ENCODE results near the gene SUMF2. TPM values are rescaled to one million over a fixed set of nuclear protein-coding genes. Genes with fewer than 3 reads are reported as not detected.

SUMF2 gene
- total and polyA plus RNA-seq, 2 of the 4 experiments (the other 2 are of a cell fraction): 86.2 to 97.3 TPM

DNA sequence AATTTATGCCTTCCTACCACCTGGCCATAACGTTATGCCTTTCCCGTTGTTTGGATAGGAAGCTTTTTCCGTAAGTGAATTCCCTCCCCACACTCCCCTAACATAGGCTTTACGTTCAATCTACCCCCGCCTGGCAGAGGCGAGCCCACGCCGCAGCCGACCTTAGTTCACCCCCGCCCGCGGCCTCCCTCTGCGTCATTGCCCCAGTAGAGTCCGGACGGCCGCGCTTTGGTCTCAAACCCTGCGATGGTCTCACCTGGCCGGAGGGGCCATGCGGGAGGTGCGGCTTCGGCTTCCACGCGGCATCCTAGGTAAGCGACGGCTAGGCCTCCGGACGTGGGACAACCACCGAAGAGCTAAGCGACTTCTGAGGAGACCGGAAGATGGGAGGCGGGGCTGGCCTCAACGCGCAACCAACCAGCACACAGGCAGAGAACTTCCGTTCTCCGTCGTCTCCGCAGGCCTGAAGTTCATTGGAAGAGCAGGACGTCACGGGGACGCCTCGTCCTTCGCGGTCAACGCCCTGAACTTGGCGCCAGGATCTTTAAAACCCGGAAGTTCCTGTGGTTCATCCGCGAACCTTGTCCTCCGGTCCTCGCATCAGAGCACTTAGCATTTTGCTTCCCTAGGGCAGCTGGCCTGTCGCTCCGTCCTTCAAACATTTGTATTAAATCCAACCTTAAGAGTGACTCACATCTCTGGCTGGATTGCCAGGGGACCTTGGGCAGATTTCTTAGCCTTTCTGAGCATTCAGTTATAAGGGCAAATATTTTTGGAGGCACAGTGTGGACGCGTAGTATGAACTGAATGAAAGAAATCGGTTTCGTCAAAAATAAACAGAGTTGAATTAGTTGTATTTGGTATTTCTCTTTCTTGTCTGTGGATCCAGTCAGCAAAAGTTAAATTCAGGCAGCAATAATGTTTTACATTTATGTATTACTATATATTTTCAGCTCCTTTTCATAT, 42.3 kb downstream of the SUMF2 start, which contains the start of gene CHCHD2:
CHCHD2 (minus strand) TSS at position 369 of the 966 bp plus-strand sequence; CDS start at position 306, 63 bp downstream.
- Histone ChIP-seq H3K4ac (ENCODE audit: low read depth, low read length) (peak within 1 kb of the TSS; percentile 76), H3K56ac (ENCODE audit: extremely low read depth, insufficient read depth, low read length) (peak within 1 kb of the TSS; percentile 81), H2BK20ac (ENCODE audit: low read depth, low read length) (no peak within 1 kb of the TSS), H3K4me3 (ENCODE audit: insufficient read depth, low read depth, low read length) (peak within 1 kb of the TSS; percentile 70), H3K4me1 (ENCODE audit: control insufficient read depth, insufficient read depth, low read length) (no peaks in the 10 kb centered on the region), H3K79me1 (ENCODE audit: low read depth in 1 of 2, low read length in 2 of 2) (peaks cover 0 to 23% of the 10 kb centered on the region in 2 experiments; a peak in 2 of 4 replicates), H3K27me3 (ENCODE audit: control insufficient read depth, insufficient read depth, low read length) (no peaks in the 10 kb centered on the region), H3K18ac (ENCODE audit: low read depth, low read length) (no peak within 1 kb of the TSS), H3K9me1 (ENCODE audit: insufficient read depth, low read length) (no peaks in the 10 kb centered on the region), H3K23ac (ENCODE audit: low read depth, low read length) (peak within 1 kb of the TSS; percentile 26; the same call in 1 of the 2 replicates), H3K36me3 (ENCODE audit: control insufficient read depth, insufficient read depth, low read length) (peaks cover 12% of the 10 kb centered on the region), H3K27ac (ENCODE audit: insufficient read depth, low read length) (peak within 1 kb of the TSS; percentile 76), H2AK9ac (replicated peaks; ENCODE audit: low read depth, low read length, poor library complexity) (peak within 1 kb of the TSS; percentile 93), H4K91ac (ENCODE audit: insufficient read depth, low read depth, low read length) (0 out of 2 replicates have a peak within 1 kb of the TSS, but pooled peaks have one; percentile 37), H2AFZ (replicated peaks; ENCODE audit: low read length, poor library complexity) (peak within 1 kb of the TSS; percentile 90), H4K8ac (ENCODE audit: low read depth in 2 of 2, low read length in 2 of 2) (peak within 1 kb of the TSS; percentile 95 to 96), H2BK5ac (ENCODE audit: low read depth, low read length, poor library complexity, severe bottlenecking) (peak within 1 kb of the TSS; percentile 60), H2AK5ac (ENCODE audit: low read depth, low read length) (peak within 1 kb of the TSS; percentile 20; the same call in 1 of the 2 replicates), H2BK15ac (ENCODE audit: low read depth, low read length) (no peak within 1 kb of the TSS), H4K20me1 (ENCODE audit: insufficient read depth, low read length) (peaks cover 17% of the 10 kb centered on the region), H3K14ac (replicated peaks; ENCODE audit: low read depth, low read length) (peak within 1 kb of the TSS; percentile 61), H4K5ac (ENCODE audit: low read depth, low read length) (peak within 1 kb of the TSS; percentile 95), H2BK120ac (ENCODE audit: low read depth, low read length) (no peak within 1 kb of the TSS), H3K9me3 (ENCODE audit: control insufficient read depth, insufficient read depth, low read length) (no peaks in the 10 kb centered on the region), H3K9ac (ENCODE audit: low read depth, low read length) (peak within 1 kb of the TSS; percentile 84), H3K4me2 (ENCODE audit: low read depth, low read length) (peak within 1 kb of the TSS; percentile 93)
- ChIA-PET CTCF (interaction anchor here (1.0 kb wide), 2 partner anchors 13 to 27 kb away, joined by 3 read pairs; partner anchors contain the start of gene PHKG1), POLR2A (ENCODE audit: unreplicated experiment) (interaction anchor here (0.6 kb wide), 1 partner anchor 42 kb away, joined by 10 read pairs; no protein-coding TSS in a partner anchor)
- 0% methylated on average over 21 of the region's 57 CpGs; no CpG with 5 or more reads in 1 of the 2 experiments for WGBS, 2 experiments (ENCODE audit: extremely low coverage in 2 of 2, insufficient read length in 1 of 2)
- TF ChIP-seq, protein P1, sequence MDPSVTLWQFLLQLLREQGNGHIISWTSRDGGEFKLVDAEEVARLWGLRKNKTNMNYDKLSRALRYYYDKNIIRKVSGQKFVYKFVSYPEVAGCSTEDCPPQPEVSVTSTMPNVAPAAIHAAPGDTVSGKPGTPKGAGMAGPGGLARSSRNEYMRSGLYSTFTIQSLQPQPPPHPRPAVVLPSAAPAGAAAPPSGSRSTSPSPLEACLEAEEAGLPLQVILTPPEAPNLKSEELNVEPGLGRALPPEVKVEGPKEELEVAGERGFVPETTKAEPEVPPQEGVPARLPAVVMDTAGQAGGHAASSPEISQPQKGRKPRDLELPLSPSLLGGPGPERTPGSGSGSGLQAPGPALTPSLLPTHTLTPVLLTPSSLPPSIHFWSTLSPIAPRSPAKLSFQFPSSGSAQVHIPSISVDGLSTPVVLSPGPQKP (IDR thresholded peaks at IDR 0.05; ENCODE audit: borderline replicate concordance, low read depth, low read length): no peak
- TF ChIP-seq NFE2L2 (IDR thresholded peaks at IDR 0.05; ENCODE audit: low read depth, low read length) (no peak), MAZ (IDR thresholded peaks at IDR 0.05; ENCODE audit: borderline replicate concordance, low read depth, low read length) (peak; percentile 56; the same call in 1 of the 2 replicates), MXI1 (IDR thresholded peaks at IDR 0.05; ENCODE audit: borderline replicate concordance, low read depth, low read length) (peak; percentile 23; the same call in 1 of the 2 replicates), CHD1 (IDR thresholded peaks at IDR 0.05; ENCODE audit: low read depth, low read length) (peak; percentile 68; the same call in 1 of the 2 replicates), POLR2A (IDR thresholded peaks at IDR 0.05; ENCODE audit: low read depth, low read length) (peak; percentile 85), RAD21 (IDR thresholded peaks at IDR 0.05; ENCODE audit: low read length) (no peak), FOS (IDR thresholded peaks at IDR 0.05; ENCODE audit: low read depth, low read length) (0 out of 2 replicates have a peak, but pooled peaks have one; percentile 20)
- TF ChIP-seq, protein P2, sequence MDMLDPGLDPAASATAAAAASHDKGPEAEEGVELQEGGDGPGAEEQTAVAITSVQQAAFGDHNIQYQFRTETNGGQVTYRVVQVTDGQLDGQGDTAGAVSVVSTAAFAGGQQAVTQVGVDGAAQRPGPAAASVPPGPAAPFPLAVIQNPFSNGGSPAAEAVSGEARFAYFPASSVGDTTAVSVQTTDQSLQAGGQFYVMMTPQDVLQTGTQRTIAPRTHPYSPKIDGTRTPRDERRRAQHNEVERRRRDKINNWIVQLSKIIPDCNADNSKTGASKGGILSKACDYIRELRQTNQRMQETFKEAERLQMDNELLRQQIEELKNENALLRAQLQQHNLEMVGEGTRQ (IDR thresholded peaks at IDR 0.05; ENCODE audit: low read depth, low read length): peak; percentile 83
- peak; percentile 99 for DNase-seq
- intact Hi-C loops (cut with micrococcal nuclease) (no loop called here), dilution Hi-C loops (cut with HindIII; ENCODE audit: low sequenced_read_pairs, unreplicated experiment) (no loop called here), in situ Hi-C loops (cut with MboI; ENCODE audit: low sequenced_read_pairs) (no loop called here)
- peak; percentile 99 for ATAC-seq (ENCODE audit: low read depth)
- no TSS peak for BruUV-seq (replicated peaks)
